Activated CD4-positive, alpha-beta T cell treated with anti-CD3 and anti-CD28 coated beads for 24 hours (primary cell): ENCODE measurements around the gene PSMB9.

Source experiments
- DNase-seq, 2 donors: peaks; one replicate each; pipeline ENCODE4 v3.0.0-alpha.2; 2020; ENCODE audit warnings: low read depth in 2 of 2

The PSMB9 gene

DNA sequence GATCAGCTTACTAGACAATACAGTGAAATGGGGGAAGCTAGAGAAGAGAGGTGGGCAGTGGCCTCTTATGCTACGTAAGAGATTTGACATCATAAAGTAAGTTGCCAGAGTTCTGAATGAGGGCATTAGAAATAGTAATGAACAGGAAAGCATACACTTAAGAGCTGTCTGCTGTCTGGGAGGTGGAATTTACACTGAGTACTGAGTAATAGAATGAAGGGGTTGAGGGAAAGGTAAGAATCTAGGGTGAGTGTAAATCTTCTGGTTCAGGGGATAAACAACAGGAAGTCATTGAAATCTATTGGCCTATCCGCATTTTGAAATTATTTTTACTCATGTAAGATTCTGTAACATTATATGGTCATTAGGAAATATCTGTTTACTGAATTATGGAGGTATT is 51.1 kb downstream of the PSMB9 start:
- DNase-seq = no peak

DNA sequence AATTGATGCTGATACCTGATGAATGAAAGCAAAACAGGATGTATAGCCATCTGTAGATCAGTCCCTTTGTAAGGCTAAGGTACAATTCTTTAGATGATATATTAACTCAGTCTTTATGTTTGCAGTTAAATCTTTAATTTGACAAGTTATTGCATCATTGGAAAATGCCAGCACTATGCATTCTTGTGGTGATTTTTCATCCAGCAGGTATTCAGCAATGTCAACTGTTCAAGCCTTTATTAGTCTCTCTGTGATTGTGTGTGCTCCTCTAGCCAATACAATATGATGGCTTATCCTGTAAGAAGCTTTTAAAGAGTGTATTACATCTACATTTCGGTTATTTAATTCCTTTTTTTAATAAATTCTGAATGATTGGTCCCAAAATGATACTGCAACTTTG is 52.5 kb downstream of the PSMB9 start:
- no peak for DNase-seq

- no peak for DNase-seq
Observed at GRCh38 chr6:32908897-32909296, 54.9 kb downstream of the PSMB9 start.
